DND-41 (cell line): ENCODE results near the gene VSTM5.

Experiments used
- ATAC-seq: fragments of 200-7000 bp; cut with Tn5 transposase; 3 replicates; pipeline ENCODE4 v1.9.1; 2021; ENCODE audit warnings: low read depth; ENCODE audit not compliant: insufficient read depth
- DNase-seq: peaks from one replicate; pipeline ENCODE4 v3.0.0-alpha.2; 2020
- H2AFZ ChIP-seq: 2 replicates; pipeline ENCODE4 v1.6.0; 2012; ENCODE audit warnings: low read depth, low read length
- H3K27ac ChIP-seq: 2 replicates; pipeline ENCODE4 v1.5.1; 2012; ENCODE audit warnings: low read length, inconsistent platforms
- H3K27me3 ChIP-seq: fragments of 200-600 bp; sonication (generic); 2 replicates; pipeline ENCODE4 v1.6.0; 2012; ENCODE audit warnings: low read length, mild to moderate bottlenecking, inconsistent platforms; ENCODE audit not compliant: insufficient read depth, poor library complexity
- H3K36me3 ChIP-seq: 2 replicates; pipeline ENCODE4 v1.5.1; 2012; ENCODE audit warnings: low read length, inconsistent platforms; ENCODE audit not compliant: insufficient read depth
- H3K4me1 ChIP-seq: 2 replicates; pipeline ENCODE4 v1.5.1; 2012; ENCODE audit warnings: mild to moderate bottlenecking, low read length; ENCODE audit not compliant: insufficient read depth
- H3K4me2 ChIP-seq: 2 replicates; pipeline ENCODE4 v1.6.0; 2012; ENCODE audit warnings: mild to moderate bottlenecking, moderate library complexity, low read length, inconsistent platforms; ENCODE audit not compliant: insufficient read depth
- H3K4me3 ChIP-seq, 2 experiments: fragments of 200-600 bp in 1 of 2; shearing (Covaris generic) in 1 of 2; 2 replicates each; pipeline ENCODE4 v1.5.1; 2012 to 2016; ENCODE audit warnings: inconsistent platforms in 2 of 2, low read length in 2 of 2, mild to moderate bottlenecking in 2 of 2, low read depth in 1 of 2, moderate library complexity in 1 of 2
- H3K79me2 ChIP-seq: 2 replicates; pipeline ENCODE4 v1.6.0; 2012; ENCODE audit warnings: low read length, inconsistent platforms; ENCODE audit not compliant: insufficient read depth
- H3K9ac ChIP-seq: 2 replicates; pipeline ENCODE4 v1.6.0; 2012; ENCODE audit warnings: low read depth, mild to moderate bottlenecking, inconsistent platforms, low read length, moderate library complexity
- H3K9me3 ChIP-seq: 2 replicates; pipeline ENCODE4 v1.5.1; 2012; ENCODE audit warnings: low read length, moderate library complexity, mild to moderate bottlenecking, inconsistent platforms; ENCODE audit not compliant: insufficient read depth, severe bottlenecking
- H4K20me1 ChIP-seq: 2 replicates; pipeline ENCODE4 v1.6.0; 2012; ENCODE audit warnings: low read length; ENCODE audit not compliant: insufficient read depth
- EZH2 ChIP-seq: IDR thresholded peaks from 3 replicates; pipeline ENCODE4 v1.6.1; 2012; ENCODE audit warnings: borderline replicate concordance, low read depth, mild to moderate bottlenecking, moderate library complexity, low read length, inconsistent platforms; ENCODE audit not compliant: severe bottlenecking
- TF ChIP-seq, protein P1 (sequence below): IDR thresholded peaks from 2 replicates; pipeline ENCODE4 v1.5.1; 2012; ENCODE audit warnings: borderline replicate concordance, low read length, moderate library complexity, mild to moderate bottlenecking; ENCODE audit not compliant: poor library complexity, severe bottlenecking; ENCODE audit errors: extremely low read depth

Gene VSTM5

DNA sequence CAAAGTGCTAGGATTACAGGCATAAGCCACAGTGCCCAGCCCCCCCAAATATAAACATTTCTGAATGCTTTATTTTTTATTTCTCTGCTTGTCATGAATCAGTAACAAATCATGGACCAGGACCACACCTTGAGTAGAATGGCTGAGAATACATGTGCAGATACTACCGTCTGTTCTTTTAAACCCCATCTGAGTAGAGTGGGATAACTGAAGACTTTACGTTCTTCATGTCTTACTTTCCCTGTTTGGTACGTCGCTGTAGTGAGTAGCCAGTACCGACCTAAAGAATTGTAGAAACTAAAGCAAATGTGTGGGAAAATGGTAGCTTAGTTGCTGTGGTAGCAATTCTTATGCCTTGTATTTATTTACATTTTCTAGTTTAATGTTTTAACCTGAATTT, 36.4 kb downstream of the VSTM5 start:
- Histone ChIP-seq H3K4me3 (no peak overlapping the region), H2AFZ (no peak overlapping the region), H3K4me2 (no peak overlapping the region), H3K27ac (no peak overlapping the region), H3K36me3 (peaks cover 60% of the 10 kb centered on the region), H3K4me1 (no peaks in the 10 kb centered on the region), H3K9me3 (no peaks in the 10 kb centered on the region), H3K9ac (no peak overlapping the region), H3K79me2 (no peaks in the 10 kb centered on the region), H3K27me3 (no peaks in the 10 kb centered on the region), H4K20me1 (no peaks in the 10 kb centered on the region)
- no peak for ATAC-seq
- TF ChIP-seq EZH2: no peak
- TF ChIP-seq, protein P1, sequence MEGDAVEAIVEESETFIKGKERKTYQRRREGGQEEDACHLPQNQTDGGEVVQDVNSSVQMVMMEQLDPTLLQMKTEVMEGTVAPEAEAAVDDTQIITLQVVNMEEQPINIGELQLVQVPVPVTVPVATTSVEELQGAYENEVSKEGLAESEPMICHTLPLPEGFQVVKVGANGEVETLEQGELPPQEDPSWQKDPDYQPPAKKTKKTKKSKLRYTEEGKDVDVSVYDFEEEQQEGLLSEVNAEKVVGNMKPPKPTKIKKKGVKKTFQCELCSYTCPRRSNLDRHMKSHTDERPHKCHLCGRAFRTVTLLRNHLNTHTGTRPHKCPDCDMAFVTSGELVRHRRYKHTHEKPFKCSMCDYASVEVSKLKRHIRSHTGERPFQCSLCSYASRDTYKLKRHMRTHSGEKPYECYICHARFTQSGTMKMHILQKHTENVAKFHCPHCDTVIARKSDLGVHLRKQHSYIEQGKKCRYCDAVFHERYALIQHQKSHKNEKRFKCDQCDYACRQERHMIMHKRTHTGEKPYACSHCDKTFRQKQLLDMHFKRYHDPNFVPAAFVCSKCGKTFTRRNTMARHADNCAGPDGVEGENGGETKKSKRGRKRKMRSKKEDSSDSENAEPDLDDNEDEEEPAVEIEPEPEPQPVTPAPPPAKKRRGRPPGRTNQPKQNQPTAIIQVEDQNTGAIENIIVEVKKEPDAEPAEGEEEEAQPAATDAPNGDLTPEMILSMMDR: no peak
- no peak for DNase-seq

GRCh38 chr11:93807980-93808379, 42.4 kb downstream of the VSTM5 start:
- TF ChIP-seq, protein P1: no peak
- no peak for TF ChIP-seq EZH2
- no peaks in the 10 kb centered on the region for H3K9me3 ChIP-seq
- H3K9ac ChIP-seq: no peak overlapping the region
- DNase-seq (no peak), ATAC-seq (no peak)
- H3K4me3 ChIP-seq: no peak overlapping the region
- peaks cover 14% of the 10 kb centered on the region; the same call in 1 of the 2 replicates for H3K79me2 ChIP-seq
- H3K4me1 ChIP-seq: no peaks in the 10 kb centered on the region
- H3K4me2 ChIP-seq: no peak overlapping the region
- H2AFZ ChIP-seq: no peak overlapping the region
- peaks cover 92% of the 10 kb centered on the region for H3K36me3 ChIP-seq
- peaks cover 11% of the 10 kb centered on the region for H4K20me1 ChIP-seq
- H3K27ac ChIP-seq: no peak overlapping the region
- no peaks in the 10 kb centered on the region for H3K27me3 ChIP-seq

DNA sequence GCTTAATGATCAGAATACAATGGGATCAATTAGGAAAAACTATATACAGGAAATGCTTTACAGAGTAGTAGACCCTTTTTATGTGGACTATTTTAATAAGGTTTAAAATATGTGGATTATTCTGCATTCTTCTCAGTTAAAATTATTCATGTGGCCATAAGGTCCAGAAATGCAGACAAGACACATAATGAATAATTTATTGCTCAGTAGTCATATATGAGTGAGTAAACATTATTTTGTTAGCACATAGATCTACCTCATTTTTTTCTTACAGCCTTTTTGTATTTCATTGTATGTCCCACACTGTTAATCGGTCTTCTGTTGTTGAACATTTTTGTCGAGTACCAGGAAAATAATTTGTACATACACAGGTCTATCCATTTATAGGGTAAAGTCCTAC, 45.5 kb downstream of the VSTM5 start:
- H4K20me1 ChIP-seq: peaks cover 11% of the 10 kb centered on the region
- ATAC-seq: no peak
- H3K9ac ChIP-seq: no peak overlapping the region
- TF ChIP-seq, protein P1: no peak
- no peak for TF ChIP-seq EZH2
- H3K36me3 ChIP-seq: peaks cover 94% of the 10 kb centered on the region
- no peaks in the 10 kb centered on the region for H3K9me3 ChIP-seq
- DNase-seq: no peak
- no peak overlapping the region for H2AFZ ChIP-seq
- no peak overlapping the region for H3K27ac ChIP-seq
- H3K4me3 ChIP-seq: no peak overlapping the region
- no peak overlapping the region for H3K4me2 ChIP-seq
- H3K27me3 ChIP-seq: no peaks in the 10 kb centered on the region
- H3K79me2 ChIP-seq: peaks cover 28% of the 10 kb centered on the region
- no peaks in the 10 kb centered on the region for H3K4me1 ChIP-seq

GRCh38 chr11:93801366-93801765, 49.1 kb downstream of the VSTM5 start:
- Histone ChIP-seq H3K4me1 (no peaks in the 10 kb centered on the region), H3K27ac (no peak overlapping the region), H4K20me1 (peaks cover 2% of the 10 kb centered on the region; the same call in 1 of the 2 replicates), H3K36me3 (peaks cover 95% of the 10 kb centered on the region), H3K9me3 (no peaks in the 10 kb centered on the region), H3K79me2 (peaks cover 36% of the 10 kb centered on the region), H3K9ac (no peak overlapping the region), H2AFZ (no peak overlapping the region), H3K4me3 (no peak overlapping the region), H3K4me2 (no peak overlapping the region), H3K27me3 (no peaks in the 10 kb centered on the region)
- TF ChIP-seq, protein P1: no peak
- TF ChIP-seq EZH2: no peak
- no peak for DNase-seq
- ATAC-seq: no peak
